ENCODE data around the gene CFAP251. TPM values are rescaled to one million over a fixed set of nuclear protein-coding genes. Genes with fewer than 3 reads are reported as not detected.
"Not testable (repeated sequence)": the region's sequence is repeated elsewhere in the genome, so short reads cannot be mapped to it uniquely, and the experiment has no call there.

The CFAP251 gene
- total RNA-seq = 1 to 10 TPM in 1 of 4 donors, under 1 TPM in 1, not detected in 2; 0.41 to 1.7 TPM

DNA sequence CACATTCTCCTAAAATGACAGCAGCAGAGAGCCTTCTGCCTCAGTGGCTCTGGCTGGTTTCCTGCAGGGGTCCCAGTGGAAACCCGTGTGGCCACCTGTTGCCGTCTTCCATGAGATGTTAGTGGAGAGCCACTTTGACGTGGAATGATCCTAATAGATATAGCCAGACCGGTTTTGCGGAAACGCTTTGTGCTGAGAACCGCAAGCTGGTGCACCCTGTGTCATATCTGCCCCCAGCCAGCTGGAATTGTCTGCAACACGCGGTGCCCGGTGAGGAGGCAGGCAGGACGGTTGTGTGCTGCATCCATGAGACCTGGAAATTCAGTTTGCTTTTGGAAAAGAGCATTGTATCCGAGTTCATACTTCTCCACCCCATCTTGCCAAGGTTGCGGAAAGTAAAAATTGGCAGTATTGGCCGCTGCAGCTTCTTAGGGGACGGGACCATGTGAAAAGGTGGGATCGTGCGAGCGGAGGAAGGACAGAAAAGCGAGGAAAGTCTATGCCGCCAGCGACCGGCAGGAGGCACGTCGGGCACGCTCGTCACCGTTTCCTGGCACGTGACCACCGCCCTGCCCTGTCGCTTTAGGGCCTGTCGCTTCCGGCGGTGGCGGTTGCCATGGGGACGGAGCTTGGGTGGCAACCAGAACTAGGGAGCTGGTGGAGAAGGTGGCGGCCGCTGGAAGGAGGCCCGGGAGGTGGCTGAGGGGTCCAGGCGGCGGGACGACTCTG is at the start of gene CFAP251:
TSS of gene CFAP251 (plus strand) at position 643 of the 729 bp plus-strand sequence. CDS start 2,714 bp downstream, outside the sequence.
- intact Hi-C loops (cut with DNase I; ENCODE audit: low total_unique reads) (no loop called here), in situ Hi-C loops (cut with MboI; ENCODE audit: low pct_ligation_motif_present in 1 of 4, low pct_unique_long_range_greater_than_20kb in 1 of 4, low sequenced_read_pairs in 3 of 4) (loop anchor here in 1 of 4 donors (25.0 kb wide), 1 partner anchor 269 kb away; the partner anchor contains the start of gene LRRC43)
- no peaks in the 10 kb centered on the region for H3K27me3 ChIP-seq
- H3K27ac ChIP-seq = peak within 1 kb of the TSS; percentile 14 to 63 (median 41)
- peak; percentile 99 for DNase-seq
- no peaks in the 10 kb centered on the region for H3K9me3 ChIP-seq
- H3K36me3 ChIP-seq = peaks cover 0 to 18% (median 9%) of the 10 kb centered on the region in 4 donors
- WGBS, 2 donors (ENCODE audit: low coverage in 1 of 2) = 22% methylated on average over 41 of the region's 41 CpGs; no CpG with 5 or more reads in 1 of the 2 donors
- H3K4me1 ChIP-seq = peaks cover 3 to 12% (median 8%) of the 10 kb centered on the region in 4 donors
- H3K4me3 ChIP-seq = peak within 1 kb of the TSS; percentile 20 to 56 (median 37)
- TF ChIP-seq POLR2A (IDR thresholded peaks at IDR 0.05) (peak; percentile 34), CTCF (IDR thresholded peaks at IDR 0.05) (peak; percentile 64 to 94 (median 76)), POLR2AphosphoS5 (IDR thresholded peaks at IDR 0.05) (peak in 2 of 3 donors; percentile 58 to 65), EP300 (IDR thresholded peaks at IDR 0.05; ENCODE audit: low read depth) (no peak)

- H3K27me3 ChIP-seq; H3K27ac ChIP-seq; H3K36me3 ChIP-seq; H3K9me3 ChIP-seq; DNase-seq; in situ Hi-C loops (cut with MboI; ENCODE audit: low pct_ligation_motif_present in 1 of 4, low pct_unique_long_range_greater_than_20kb in 1 of 4, low sequenced_read_pairs in 3 of 4); H3K4me3 ChIP-seq; H3K4me1 ChIP-seq; intact Hi-C loops (cut with DNase I; ENCODE audit: low total_unique reads): not testable (repeated sequence)
- WGBS, 2 donors (ENCODE audit: low coverage in 1 of 2) = 93 to 95% methylated on average over 2 to 8 of the region's 8 CpGs
These were observed 49.2 kb upstream of the CFAP251 start for GRCh38 chr12:121869229-121869628.

- Histone ChIP-seq H3K27ac (no peak overlapping the region), H3K4me1 (peaks cover 3 to 6% (median 5%) of the 10 kb centered on the region in 4 donors), H3K36me3 (no peaks in the 10 kb centered on the region), H3K9me3 (no peaks in the 10 kb centered on the region), H3K27me3 (no peaks in the 10 kb centered on the region), H3K4me3 (no peak overlapping the region)
- in situ Hi-C loops (cut with MboI; ENCODE audit: low pct_ligation_motif_present in 1 of 4, low pct_unique_long_range_greater_than_20kb in 1 of 4, low sequenced_read_pairs in 3 of 4) (no loop called here), intact Hi-C loops (cut with DNase I; ENCODE audit: low total_unique reads) (no loop called here)
- WGBS, 2 donors (ENCODE audit: low coverage in 1 of 2) = 59% methylated on average over 3 of the region's 3 CpGs; no CpG with 5 or more reads in 1 of the 2 donors
- no peak for TF ChIP-seq CTCF (IDR thresholded peaks at IDR 0.05)
- no peak for TF ChIP-seq EP300 (IDR thresholded peaks at IDR 0.05; ENCODE audit: low read depth)
- TF ChIP-seq POLR2AphosphoS5 (IDR thresholded peaks at IDR 0.05) = no peak
- no peak for TF ChIP-seq POLR2A (IDR thresholded peaks at IDR 0.05)
- no peak for DNase-seq
These were observed 46.9 kb upstream of the CFAP251 start for GRCh38 chr12:121871467-121871866.

DNA sequence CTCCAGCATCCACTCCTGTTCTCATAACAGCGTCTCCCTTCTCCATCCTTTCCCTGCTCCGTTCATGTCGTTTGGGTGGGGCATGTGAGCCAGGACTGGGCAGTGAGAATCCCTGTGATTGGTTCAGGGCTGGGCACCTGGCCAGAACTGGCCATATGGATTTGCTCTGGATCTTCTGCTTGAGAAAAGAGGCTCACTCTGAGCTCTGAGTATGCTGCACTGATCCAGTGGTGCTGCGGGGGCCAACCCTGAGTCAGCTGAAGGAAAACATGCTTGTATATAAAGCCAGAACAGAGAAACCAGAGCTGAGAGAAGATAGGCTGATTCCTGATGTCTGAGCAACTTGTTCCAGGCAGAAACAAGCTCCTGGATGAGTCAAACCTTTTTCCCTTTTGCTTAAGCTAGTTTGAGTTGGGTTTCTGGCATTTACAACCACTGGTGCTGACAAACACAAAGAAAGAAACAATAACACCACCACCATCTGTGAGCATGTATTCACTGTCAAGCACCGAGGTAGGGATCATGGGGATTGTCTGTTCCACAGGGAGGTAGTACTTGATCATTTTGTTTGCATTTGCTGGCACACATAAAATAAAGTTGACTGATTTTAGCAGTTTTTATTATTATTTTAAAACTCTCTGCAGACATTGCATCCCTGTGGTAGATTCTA is 45.7 kb upstream of the CFAP251 start:
- H3K27me3 ChIP-seq = no peaks in the 10 kb centered on the region
- peak overlapping the region; percentile 4 to 65 (median 54) for H3K27ac ChIP-seq
- TF ChIP-seq POLR2AphosphoS5 (IDR thresholded peaks at IDR 0.05) (peak; percentile 9 to 27 (median 11)), POLR2A (IDR thresholded peaks at IDR 0.05) (no peak)
- in situ Hi-C loops (cut with MboI; ENCODE audit: low pct_ligation_motif_present in 1 of 4, low pct_unique_long_range_greater_than_20kb in 1 of 4, low sequenced_read_pairs in 3 of 4) = no loop called here
- no peak overlapping the region for H3K4me3 ChIP-seq
- no peaks in the 10 kb centered on the region for H3K36me3 ChIP-seq
- no peaks in the 10 kb centered on the region for H3K9me3 ChIP-seq
- WGBS, 2 donors (ENCODE audit: low coverage in 1 of 2) = 36 to 40% methylated on average over 3 to 5 of the region's 5 CpGs
- intact Hi-C loops (cut with DNase I; ENCODE audit: low total_unique reads) = no loop called here
- H3K4me1 ChIP-seq = peaks cover 3 to 6% (median 5%) of the 10 kb centered on the region in 4 donors
- DNase-seq = peak; percentile 55

DNA sequence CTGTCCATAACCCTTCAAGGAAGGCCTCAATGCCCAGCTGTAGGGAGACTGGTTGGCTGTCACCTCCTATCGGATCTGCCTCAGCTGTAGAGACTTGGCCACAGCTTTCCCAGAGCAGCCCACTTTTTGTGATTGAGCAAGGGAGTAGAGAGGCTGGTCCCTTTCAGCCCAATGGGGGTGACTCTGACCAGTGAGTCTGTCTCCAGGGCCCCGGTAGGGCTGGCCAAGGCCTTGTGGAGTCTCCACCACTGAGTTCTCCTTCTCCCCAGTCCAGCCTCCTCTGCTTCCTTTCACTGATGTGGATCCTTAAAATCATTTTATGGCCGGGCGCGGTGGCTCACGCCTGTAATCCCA is 45.2 kb upstream of the CFAP251 start:
- H3K4me3 ChIP-seq = no peak overlapping the region
- H3K27me3 ChIP-seq = no peaks in the 10 kb centered on the region
- intact Hi-C loops (cut with DNase I; ENCODE audit: low total_unique reads) (no loop called here), in situ Hi-C loops (cut with MboI; ENCODE audit: low pct_ligation_motif_present in 1 of 4, low pct_unique_long_range_greater_than_20kb in 1 of 4, low sequenced_read_pairs in 3 of 4) (no loop called here)
- 83% methylated on average over 6 of the region's 6 CpGs; no CpG with 5 or more reads in 1 of the 2 donors for WGBS, 2 donors (ENCODE audit: low coverage in 1 of 2)
- DNase-seq = no peak
- H3K4me1 ChIP-seq = peaks cover 3 to 6% (median 5%) of the 10 kb centered on the region in 4 donors
- no peaks in the 10 kb centered on the region for H3K9me3 ChIP-seq
- TF ChIP-seq EP300 (IDR thresholded peaks at IDR 0.05; ENCODE audit: low read depth) (no peak), POLR2A (IDR thresholded peaks at IDR 0.05) (no peak), CTCF (IDR thresholded peaks at IDR 0.05) (no peak), POLR2AphosphoS5 (IDR thresholded peaks at IDR 0.05) (no peak)
- H3K27ac ChIP-seq = peak overlapping the region; percentile 4 to 65 (median 54)
- H3K36me3 ChIP-seq = no peaks in the 10 kb centered on the region

Data from transverse colon (tissue), 4 donors.